ENCODE data around the gene LGALS1. TPM values are rescaled to one million over a fixed set of nuclear protein-coding genes. Genes with fewer than 3 reads are reported as not detected.

Gene LGALS1
- total RNA-seq, 1 donor from 2014 or later = 1,199 TPM

GRCh38 chr22:37696657-37697537 is 21.5 kb downstream of the LGALS1 start, which contains the start of gene TRIOBP:
Gene TRIOBP (plus strand): TSS chr22:37697048. CDS start chr22:37701366, 4,318 bp downstream.
- Mint-ChIP-seq H3K9me3 (ENCODE audit: unreplicated experiment) (no peaks in the 10 kb centered on the region), H3K27me3 (ENCODE audit: unreplicated experiment) (no peaks in the 10 kb centered on the region), H3K27ac (ENCODE audit: unreplicated experiment) (peak within 1 kb of the TSS; percentile 76), H3K4me1 (ENCODE audit: unreplicated experiment) (peaks cover 18% of the 10 kb centered on the region), H3K36me3 (ENCODE audit: unreplicated experiment) (peaks cover 12% of the 10 kb centered on the region), H3K4me3 (ENCODE audit: unreplicated experiment) (peak within 1 kb of the TSS; percentile 55)
- DNase-seq (ENCODE audit: extremely low spot score, unreplicated experiment) = peak; percentile 95
- peak; percentile 32 for TF ChIP-seq CTCF (IDR thresholded peaks at IDR 0.05)

- no peak for DNase-seq (ENCODE audit: extremely low spot score, unreplicated experiment)
- TF ChIP-seq CTCF (IDR thresholded peaks at IDR 0.05) = no peak
- no peak overlapping the region for H3K27ac Mint-ChIP-seq (ENCODE audit: unreplicated experiment)
- H3K4me3 Mint-ChIP-seq (ENCODE audit: unreplicated experiment) = no peak overlapping the region
- peaks cover 18% of the 10 kb centered on the region for H3K4me1 Mint-ChIP-seq (ENCODE audit: unreplicated experiment)
- H3K9me3 Mint-ChIP-seq (ENCODE audit: unreplicated experiment) = no peaks in the 10 kb centered on the region
- H3K27me3 Mint-ChIP-seq (ENCODE audit: unreplicated experiment) = no peaks in the 10 kb centered on the region
- H3K36me3 Mint-ChIP-seq (ENCODE audit: unreplicated experiment) = peaks cover 9% of the 10 kb centered on the region
These were observed 22.1 kb downstream of the LGALS1 start for GRCh38 chr22:37697538-37697835.

GRCh38 chr22:37701141-37701786 is 25.8 kb downstream of the LGALS1 start:
- H3K36me3 Mint-ChIP-seq (ENCODE audit: unreplicated experiment) = no peaks in the 10 kb centered on the region
- H3K27me3 Mint-ChIP-seq (ENCODE audit: unreplicated experiment) = no peaks in the 10 kb centered on the region
- no peak overlapping the region for H3K27ac Mint-ChIP-seq (ENCODE audit: unreplicated experiment)
- H3K4me1 Mint-ChIP-seq (ENCODE audit: unreplicated experiment) = peaks cover 10% of the 10 kb centered on the region
- DNase-seq (ENCODE audit: extremely low spot score, unreplicated experiment) = no peak
- no peak overlapping the region for H3K4me3 Mint-ChIP-seq (ENCODE audit: unreplicated experiment)
- no peak for TF ChIP-seq CTCF (IDR thresholded peaks at IDR 0.05)
- no peaks in the 10 kb centered on the region for H3K9me3 Mint-ChIP-seq (ENCODE audit: unreplicated experiment)

- DNase-seq (ENCODE audit: extremely low spot score, unreplicated experiment) = no peak
- H3K36me3 Mint-ChIP-seq (ENCODE audit: unreplicated experiment) = no peaks in the 10 kb centered on the region
- no peak for TF ChIP-seq CTCF (IDR thresholded peaks at IDR 0.05)
- no peaks in the 10 kb centered on the region for H3K9me3 Mint-ChIP-seq (ENCODE audit: unreplicated experiment)
- no peaks in the 10 kb centered on the region for H3K27me3 Mint-ChIP-seq (ENCODE audit: unreplicated experiment)
- no peaks in the 10 kb centered on the region for H3K4me1 Mint-ChIP-seq (ENCODE audit: unreplicated experiment)
- H3K27ac Mint-ChIP-seq (ENCODE audit: unreplicated experiment) = no peak overlapping the region
- H3K4me3 Mint-ChIP-seq (ENCODE audit: unreplicated experiment) = no peak overlapping the region
These were observed 28.5 kb downstream of the LGALS1 start for GRCh38 chr22:37703906-37704305.

- H3K27me3 Mint-ChIP-seq (ENCODE audit: unreplicated experiment) = no peaks in the 10 kb centered on the region
- no peak for TF ChIP-seq CTCF (IDR thresholded peaks at IDR 0.05)
- no peaks in the 10 kb centered on the region for H3K36me3 Mint-ChIP-seq (ENCODE audit: unreplicated experiment)
- DNase-seq (ENCODE audit: extremely low spot score, unreplicated experiment) = no peak
- no peak overlapping the region for H3K27ac Mint-ChIP-seq (ENCODE audit: unreplicated experiment)
- H3K9me3 Mint-ChIP-seq (ENCODE audit: unreplicated experiment) = no peaks in the 10 kb centered on the region
- no peaks in the 10 kb centered on the region for H3K4me1 Mint-ChIP-seq (ENCODE audit: unreplicated experiment)
- H3K4me3 Mint-ChIP-seq (ENCODE audit: unreplicated experiment) = no peak overlapping the region
These were observed 29.2 kb downstream of the LGALS1 start for GRCh38 chr22:37704645-37705044.
